Endometrial microvascular endothelial cells (primary cell): ENCODE measurements around the gene CLIC4. TPM values are rescaled to one million over a fixed set of nuclear protein-coding genes. Genes with fewer than 3 reads are reported as not detected.
"Not testable (repeated sequence)": the region's sequence is repeated elsewhere in the genome, so short reads cannot be mapped to it uniquely, and the experiment has no call there.

Experiments
- in situ Hi-C: cut with HindIII; loops from 2 replicates; pipeline ENCODE4 v1.10.0; 2017; ENCODE audit warnings: low sequenced_read_pairs, low pct_unique_long_range_greater_than_20kb; ENCODE audit errors: inconsistent ontology term
- total RNA-seq: library from RNA; depleted of rRNA; stranded (reverse); fragments of >200 nt; gene quantifications from one replicate; pipeline ENCODE4 v1.2.3, GENCODE V29; 2015; ENCODE audit errors: inconsistent ontology term

The CLIC4 gene
- total RNA-seq = 565 TPM

DNA sequence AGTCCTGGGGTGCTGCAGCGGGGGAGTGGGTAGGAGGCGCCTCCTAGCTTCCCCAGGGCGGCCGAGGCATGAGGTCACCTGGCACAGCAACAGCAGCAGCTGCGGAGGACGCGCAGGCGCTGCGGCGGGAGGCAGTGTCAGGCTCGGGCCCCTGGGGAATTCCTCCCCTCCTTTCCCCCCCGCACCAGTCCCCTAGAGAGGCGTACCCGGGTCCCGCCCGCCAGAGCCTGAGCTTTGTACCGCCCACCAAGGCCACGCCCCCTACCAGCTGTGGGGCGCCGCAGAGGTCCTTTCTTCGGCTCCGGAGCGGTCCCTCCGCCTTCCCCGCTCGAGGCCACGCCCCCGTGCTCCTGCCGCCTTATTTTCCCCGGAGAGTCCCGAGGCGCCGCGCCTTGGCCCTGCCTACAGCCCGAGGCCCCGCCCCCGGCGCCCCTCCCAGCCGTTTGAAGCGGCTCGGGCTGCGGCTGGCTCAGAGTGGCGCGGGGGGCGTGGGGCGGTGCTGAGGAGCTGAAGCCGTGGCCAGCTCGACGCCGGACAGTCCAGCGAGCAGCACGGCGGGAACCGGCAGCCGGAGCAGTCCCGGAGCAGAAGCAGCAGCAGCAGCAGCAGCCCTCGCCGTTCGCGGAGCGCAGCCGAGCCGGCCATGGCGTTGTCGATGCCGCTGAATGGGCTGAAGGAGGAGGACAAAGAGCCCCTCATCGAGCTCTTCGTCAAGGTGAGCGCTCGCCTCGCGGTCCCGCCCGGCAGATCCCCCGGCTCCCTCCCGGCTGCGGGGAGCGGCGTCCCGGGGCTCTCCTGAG, at the start of gene CLIC4:
Gene CLIC4, plus strand, starts transcription at position 537 of the 800 bp plus-strand sequence. Its CDS starts 107 bp downstream, at position 644.
- in situ Hi-C loops = no loop called here

DNA sequence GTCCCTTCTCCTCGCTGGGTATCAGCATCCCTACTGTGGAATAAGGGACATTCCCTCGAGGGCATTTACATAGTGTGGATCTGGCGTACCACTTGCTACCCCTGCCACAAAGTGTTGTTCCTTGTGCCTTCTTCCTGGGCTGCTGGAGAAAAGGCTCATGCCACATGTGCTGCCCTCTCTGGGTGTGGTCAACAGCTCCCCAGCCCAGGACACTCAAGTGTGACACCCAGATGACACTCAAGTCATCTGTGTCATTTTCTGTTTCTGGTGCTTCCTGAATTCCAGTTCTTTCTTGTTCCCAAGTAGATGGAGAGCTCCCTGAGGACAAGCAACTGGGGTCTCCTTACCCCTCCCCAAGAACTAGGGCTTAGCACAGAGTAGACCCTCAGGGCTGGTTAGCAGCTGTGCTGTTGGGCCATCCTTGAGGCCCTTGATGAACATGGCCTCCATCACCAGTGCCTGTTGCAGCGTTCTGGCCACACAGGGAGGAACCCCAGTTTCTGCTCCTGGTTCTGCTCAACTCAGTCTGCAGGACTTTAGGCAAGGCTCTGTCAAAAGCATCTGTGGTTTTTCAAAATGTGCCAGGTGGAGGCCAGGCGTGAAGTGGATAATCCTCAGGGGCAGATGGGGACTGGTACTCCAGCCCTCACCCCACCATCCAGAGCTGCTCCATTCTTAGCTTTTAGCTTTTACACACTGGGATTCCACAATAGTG, 49.0 kb upstream of the CLIC4 start:
- in situ Hi-C loops = no loop called here

DNA sequence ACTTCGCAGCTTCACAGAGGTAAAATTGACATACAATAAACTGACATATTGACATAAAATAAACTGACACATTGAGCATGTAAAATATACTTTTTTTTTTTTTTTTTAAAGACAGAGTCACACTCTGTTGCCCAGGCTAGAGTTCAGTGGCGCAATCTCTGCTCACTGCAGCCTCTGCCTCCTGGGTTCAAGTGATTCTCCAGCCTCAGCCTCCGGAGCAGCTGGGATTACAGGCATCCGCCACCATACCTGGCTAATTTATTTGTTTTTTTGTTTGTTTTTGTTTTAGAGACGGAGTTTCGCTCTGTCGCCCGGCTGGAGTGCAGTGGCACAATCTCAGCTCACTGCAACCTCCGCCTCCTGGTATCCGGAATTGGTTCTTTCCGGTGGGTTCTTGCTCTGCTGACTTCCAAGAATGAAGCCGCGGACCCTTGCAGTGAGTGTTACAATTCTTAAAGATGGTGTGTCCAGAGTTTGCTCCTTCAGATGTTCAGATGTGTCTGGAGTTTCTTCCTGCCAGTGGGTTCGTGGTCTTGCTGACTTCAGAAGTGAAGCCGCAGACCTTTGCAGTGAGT, 48.4 kb upstream of the CLIC4 start:
- in situ Hi-C loops = no loop called here

DNA sequence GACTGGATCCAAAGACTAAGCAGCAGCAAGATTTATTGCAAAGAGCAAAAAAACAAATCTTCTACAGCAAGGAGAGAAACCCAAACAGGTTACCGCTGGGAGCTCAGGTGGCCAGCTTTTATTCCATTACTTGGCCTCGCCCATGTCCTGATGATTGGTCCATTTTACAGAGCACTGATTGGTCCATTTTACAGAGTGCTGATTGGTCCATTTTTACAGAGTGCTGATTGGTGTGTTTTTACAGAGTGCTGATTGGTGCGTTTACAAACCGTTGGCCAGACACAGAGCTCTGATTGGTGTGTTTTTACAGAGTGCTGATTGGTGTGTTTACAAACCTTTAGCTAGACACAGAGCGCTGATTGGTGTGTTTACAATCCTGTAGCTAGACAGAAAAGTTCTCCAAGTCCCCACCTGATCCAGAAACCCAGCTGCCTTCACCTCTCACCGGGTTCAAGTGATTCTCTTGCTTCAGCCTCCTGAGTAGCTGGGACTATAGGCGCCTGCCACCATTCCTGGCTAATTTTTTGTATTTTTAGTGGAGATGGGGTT, 47.7 kb upstream of the CLIC4 start:
- in situ Hi-C loops = not testable (repeated sequence)

DNA sequence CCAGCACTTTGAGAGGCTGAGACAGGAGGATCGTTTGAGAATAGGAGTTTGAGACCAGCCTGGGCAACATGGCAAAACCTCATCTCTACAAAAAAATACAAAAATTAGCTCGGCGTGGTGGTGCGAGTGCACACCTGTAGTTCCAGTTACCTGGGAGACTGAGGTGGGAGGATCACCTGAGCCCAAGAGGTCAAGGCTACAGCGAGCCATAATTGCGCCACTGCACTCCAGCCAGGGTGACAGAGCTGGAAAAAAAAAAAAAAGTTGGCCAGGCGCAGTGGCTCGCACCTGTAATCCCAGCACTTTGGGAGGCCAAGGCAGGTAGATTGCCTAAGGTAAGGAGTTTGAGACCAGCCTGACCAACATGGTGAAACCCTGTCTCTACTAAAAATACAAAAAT, 46.9 kb upstream of the CLIC4 start:
- in situ Hi-C loops = not testable (repeated sequence)

DNA sequence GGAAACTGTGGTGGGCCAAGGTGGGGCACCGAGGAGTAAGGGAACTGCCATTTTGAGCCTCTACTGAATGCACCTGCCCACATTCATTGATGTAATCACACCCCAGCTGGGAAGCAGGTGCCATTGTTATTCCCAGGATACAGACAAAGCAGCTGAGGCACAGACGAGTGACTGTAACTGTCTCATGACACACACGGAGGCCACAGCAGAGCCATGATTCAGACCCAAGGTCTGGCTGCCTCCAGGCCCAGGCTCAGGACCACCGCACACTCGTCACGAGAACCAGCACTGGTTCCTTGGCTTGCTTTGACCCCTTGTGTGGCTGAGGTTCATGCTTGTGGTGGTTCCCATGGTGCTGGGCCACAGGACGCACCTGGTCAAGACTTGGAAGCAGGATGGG, 45.6 kb upstream of the CLIC4 start:
- in situ Hi-C loops = no loop called here

DNA sequence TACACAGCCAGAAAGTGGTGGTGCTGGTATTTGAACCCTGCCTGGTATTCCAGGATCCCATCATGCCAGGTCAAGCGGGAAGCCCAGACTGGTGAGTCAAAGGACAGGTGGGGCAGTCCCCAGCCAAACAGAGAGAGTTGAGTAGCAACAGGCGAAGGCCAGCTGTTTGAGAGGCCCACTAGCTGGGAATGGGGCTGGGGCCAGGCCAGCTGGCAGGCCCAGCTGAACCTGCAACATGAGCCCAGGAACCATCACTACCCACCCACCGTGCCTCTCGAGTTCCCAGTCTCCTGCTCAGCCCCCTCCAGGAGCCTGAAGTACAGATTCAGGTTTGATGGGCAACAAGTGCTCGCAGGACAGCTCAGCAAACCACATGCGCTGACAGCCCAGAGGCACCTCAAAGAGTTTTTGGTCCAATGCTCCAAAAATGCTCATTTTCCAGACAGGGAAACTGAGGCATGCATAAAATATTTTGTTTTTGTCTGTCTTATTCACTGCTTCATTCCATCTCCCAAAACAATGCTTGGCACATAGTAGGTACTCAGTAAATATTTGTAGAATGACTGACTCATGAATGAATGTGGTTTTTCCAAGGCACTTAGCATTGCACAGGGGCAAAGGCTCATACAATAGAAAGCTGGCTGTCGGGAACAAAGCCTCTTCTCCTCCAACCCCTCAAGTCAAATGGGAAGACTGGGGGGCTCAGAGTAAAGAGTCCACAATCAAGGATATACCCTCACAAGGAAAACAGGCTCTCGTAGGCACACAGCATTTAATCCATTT, 42.5 kb upstream of the CLIC4 start:
- in situ Hi-C loops = no loop called here

DNA sequence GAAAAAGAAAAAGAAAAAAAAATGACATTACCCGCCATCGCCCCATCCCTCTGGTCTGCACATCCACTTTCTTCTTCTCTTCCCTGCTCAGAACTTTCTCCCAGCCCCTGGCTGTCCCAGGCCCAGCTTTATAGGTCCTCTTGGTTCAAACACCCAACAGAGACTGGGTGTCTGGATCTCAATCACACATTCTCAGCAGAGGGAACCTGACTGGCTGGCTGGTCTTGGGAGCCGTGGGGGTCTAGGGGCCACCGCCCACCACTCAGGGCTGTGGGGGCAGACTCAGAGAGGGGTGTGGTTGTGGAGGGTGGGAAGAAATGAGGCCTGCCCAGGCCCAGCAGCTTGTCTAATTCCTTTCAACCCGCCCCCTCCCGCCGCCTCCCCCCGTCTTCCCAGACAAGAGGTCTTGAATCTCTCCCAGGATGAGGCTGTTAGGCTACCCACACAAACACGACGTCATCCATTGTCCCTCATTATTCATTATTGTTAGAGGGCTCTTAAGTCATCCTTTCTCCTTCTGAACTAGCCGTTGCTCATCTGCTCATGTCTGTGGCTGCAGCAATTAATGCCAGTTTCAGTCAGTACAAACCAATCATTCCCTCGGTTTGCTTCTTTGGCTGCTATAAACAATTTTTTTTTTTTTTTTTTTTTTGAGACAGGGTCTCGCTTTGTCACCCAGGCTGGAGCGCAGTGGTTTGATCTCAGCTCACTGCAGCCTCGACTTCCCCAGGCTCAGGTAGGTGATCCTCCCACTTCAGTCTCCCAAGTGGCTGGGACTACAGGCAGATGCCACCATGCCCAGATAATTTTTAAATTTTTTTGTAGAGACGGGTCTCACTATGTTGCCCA, 40.6 kb upstream of the CLIC4 start:
- in situ Hi-C loops = no loop called here

DNA sequence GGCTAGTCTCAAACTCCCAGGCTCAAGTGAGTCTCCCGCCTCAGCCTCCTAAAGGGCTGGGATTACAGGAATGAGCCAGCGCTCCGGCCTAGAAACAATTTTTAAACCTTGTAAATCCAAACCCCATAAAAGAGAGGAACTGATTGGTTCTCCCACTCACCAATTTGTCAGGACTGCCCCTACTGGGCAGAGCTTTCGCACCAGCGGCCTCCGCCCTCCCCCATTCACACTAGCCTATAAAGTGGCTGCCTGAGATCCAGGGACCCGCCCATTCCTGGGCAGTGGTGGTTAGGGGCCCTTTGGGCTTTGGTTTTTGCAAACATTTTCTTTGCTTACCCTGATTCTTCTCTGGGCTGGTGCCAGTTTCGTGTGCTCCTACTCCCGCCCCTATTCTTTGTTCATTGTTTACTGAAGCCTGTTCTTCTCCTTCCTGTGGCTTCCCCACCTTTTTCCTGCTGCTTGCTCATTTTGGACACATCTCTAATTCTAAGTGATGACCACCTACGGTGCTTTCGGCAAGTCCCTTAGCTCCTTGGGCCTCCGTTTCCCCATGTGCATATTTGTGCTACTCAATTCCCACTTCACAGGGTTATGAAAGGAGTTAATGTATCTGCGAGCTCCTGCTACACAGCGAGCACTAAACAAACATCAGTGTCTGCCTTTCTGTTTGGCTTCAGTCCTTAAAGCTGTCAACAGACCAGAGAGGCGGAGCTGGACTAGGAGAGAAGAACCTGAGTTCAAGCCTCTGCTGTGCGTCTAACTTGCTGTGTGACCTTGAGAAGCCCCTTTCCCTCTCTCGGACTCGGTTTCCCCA, 39.8 kb upstream of the CLIC4 start:
- in situ Hi-C loops = no loop called here

DNA sequence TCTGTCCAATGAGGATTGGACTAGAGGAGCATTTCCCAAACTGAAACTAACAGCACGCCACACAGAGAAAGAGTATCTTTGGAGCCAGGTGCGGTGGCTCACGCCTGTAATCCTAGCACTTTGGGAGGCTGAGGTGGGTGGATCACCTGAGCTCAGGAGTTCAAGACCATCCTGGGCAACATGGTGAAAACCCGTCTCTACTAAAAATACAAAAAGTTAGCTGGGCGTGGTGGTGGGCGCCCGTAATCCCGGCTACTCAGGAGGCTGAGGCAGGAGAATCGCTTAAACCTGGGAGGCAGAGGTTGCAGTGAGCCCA, 39.2 kb upstream of the CLIC4 start:
- in situ Hi-C loops = not testable (repeated sequence)

DNA sequence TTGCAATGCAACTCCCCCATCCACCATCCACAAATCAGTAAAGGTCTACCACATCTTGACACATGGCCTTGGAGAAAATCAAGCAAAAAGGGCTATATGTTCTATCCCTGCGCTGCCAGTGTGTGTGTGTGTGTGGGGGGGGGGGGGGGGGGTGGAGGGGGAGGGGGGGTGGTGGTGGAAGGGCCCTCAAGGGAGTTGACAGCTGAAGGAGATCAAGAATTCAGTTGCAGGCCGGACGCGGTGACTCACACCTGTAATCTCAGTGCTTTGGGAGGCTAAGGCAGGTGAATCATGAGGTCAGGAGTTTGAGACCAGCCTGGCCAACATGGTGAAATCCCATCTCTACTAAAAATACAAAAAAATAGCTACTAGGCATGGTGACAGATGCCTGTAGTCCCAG, 37.6 kb upstream of the CLIC4 start:
- in situ Hi-C loops = no loop called here

DNA sequence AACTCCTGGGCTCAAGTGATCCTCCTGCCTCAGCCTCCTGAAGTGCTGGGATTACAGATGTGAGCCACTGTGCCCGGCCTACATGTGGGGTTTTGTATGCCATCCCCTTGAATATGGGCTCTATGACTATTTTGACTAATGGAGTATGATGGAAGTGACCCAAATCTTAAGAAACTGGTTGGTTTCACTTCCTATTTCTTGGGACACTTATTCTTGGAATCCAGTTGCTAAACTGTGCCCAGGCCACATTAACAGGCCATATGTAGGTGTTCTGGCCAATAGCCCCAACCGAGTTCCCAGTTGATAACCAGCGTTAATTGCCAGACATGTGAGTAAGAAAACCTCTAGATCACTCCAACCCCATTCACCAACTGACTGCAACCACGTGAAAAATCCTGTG, 36.3 kb upstream of the CLIC4 start:
- in situ Hi-C loops = no loop called here

DNA sequence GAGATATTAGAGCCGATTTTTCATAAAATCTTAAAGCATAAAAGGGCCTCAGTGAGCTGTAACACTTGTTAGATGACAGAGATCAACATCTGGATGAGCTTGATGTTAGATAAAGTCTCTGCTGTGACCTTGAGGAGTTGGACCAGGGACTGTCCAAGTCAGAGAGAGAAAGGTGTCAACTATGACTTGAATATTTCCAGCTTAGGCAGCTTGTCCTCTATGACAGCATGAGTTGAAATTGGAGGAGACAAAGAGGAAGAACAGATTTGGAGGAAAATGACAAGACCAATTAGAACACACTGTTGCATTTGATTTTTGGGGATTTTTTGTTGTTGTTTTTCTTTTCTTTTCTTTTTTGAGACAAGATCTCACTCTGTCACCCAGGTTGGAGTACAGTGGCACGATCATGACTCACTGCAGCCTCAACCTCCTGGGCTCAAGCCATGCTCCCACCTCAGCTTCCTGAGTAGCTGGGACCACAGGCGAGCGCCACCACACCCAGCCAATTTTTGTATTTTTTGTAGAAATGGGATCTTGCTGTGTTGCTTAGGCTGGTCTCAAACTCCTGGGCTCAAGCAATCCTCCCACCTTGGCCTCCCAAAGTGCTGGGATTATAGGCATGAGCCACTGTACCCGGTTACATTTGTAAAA, 35.3 kb upstream of the CLIC4 start:
- in situ Hi-C loops = no loop called here

DNA sequence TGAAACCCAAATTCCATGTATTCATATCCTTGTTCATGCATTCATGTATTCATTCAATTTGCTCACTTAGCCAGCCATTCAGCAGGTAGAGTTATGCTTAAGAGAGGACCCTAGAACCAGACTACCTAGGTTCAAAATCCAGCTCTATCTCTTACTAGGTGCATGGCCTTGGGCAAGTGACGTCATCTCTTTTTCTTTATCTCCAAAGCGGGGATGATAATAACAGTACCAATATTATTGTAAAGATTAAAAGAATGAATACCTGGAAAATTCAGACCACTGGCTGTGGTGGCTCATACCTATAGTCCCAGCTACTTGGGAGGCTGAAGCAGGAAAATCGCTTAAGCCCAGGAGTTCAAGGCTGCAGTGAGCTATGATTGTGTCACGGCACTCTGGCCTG, 33.9 kb upstream of the CLIC4 start:
- in situ Hi-C loops = no loop called here

DNA sequence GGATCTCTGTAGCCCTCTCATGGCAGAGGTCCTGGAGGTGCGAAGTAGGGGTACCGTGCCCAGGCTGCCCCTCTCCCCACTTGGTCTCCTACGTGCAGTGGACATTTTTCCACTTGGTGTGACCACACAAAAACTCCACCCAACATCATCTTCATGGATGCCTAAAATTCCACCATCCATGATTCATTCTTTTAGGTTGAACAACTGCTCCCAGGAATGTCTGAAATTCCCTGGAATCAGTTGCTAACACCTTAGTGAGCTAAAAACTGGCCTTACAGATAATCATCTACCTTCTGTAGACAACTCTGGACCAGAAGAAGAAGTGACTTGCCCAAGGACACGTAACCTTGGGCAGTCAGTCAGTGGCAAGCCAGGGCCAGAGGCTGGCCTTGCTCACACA, 32.1 kb upstream of the CLIC4 start:
- in situ Hi-C loops = no loop called here

DNA sequence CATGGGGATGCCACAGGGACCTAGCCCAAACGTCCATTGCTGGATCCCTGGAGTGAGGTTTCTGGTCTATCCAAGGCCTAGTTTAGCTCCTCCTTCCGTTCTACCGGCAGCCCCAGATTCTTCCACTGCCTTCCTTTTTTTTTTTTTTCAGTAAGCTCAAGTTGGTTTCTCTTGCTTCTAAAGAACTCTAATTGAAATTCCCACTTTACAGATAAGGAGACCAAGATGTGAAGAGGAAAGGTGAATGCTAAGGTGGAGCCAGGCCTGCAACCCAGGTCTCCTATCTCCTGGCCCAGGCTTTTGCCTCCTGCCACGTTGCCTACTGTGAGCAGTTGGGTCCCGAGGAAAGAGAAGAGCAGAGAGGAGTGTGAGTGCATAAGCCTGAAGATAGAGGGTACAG, 31.5 kb upstream of the CLIC4 start:
- in situ Hi-C loops = no loop called here

DNA sequence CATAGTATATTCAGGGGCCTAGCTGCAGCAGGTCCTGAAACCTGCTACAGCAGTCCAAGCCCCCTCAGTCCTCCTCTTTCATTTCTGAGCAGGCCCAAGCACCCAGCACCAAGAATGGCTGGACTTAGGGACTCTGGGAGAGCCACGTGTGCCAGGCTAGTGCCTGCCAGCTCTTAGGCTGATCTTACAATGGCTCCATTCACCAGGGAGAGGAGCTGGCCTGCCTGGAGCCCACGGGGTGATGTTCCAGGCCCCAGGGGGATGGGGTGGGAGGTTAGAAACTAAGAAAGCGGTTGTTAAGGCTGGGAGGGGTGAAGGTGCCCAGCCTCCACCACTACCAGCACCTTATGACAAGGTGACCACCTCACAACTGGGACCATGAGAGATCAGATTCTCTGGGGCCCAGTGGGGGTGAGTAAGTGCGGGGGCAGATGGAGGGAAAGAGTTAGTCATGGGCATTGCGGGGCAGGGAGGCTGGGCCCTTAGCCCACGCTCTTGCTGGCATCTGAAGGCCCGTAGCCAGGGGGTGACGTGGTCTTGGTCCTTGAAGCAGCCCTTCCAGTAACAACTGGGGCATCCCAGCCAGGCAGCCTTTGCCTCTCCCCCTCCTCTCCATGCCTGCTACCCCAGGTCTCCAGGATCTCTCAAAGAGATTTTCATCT, 30.3 kb upstream of the CLIC4 start:
- in situ Hi-C loops = no loop called here
